HEK293 (cell line): ENCODE data around the gene AK3.

ENCODE experiments used
- BCL11A ChIP-seq: fragments of 450-650 bp; formaldehyde crosslinking; IDR thresholded peaks from 2 replicates; pipeline ENCODE4 v1.5.1; 2016; ENCODE audit warnings: low read depth, missing biosample characterization, missing genetic modification characterization
- CTCF ChIP-seq: fragments of 450-650 bp; formaldehyde crosslinking; IDR thresholded peaks from 2 replicates; pipeline ENCODE4 v1.5.1; 2016; ENCODE audit warnings: missing biosample characterization, missing genetic modification characterization
- ELK4 ChIP-seq: IDR thresholded peaks from 2 replicates; pipeline ENCODE4 v1.6.1; 2011; ENCODE audit warnings: mild to moderate bottlenecking, low read depth, low read length, borderline replicate concordance
- ZBTB10 ChIP-seq: fragments of 450-650 bp; formaldehyde crosslinking; IDR thresholded peaks from 2 replicates; pipeline ENCODE4 v1.5.1; 2016; ENCODE audit warnings: missing biosample characterization, missing genetic modification characterization
- ZBTB17 ChIP-seq: fragments of 450-650 bp; formaldehyde crosslinking; IDR thresholded peaks from 2 replicates; pipeline ENCODE4 v1.5.1; 2016; ENCODE audit warnings: missing biosample characterization, missing genetic modification characterization
- ZBTB44 ChIP-seq: fragments of 450-650 bp; IDR thresholded peaks from 2 replicates; pipeline ENCODE4 v1.5.1; 2018; ENCODE audit warnings: missing biosample characterization, mild to moderate bottlenecking, missing genetic modification characterization
- ZNF155 ChIP-seq: fragments of 450-650 bp; formaldehyde crosslinking; IDR thresholded peaks from 2 replicates; pipeline ENCODE4 v1.5.1; 2016; ENCODE audit warnings: missing biosample characterization, missing genetic modification characterization
- ZNF174 ChIP-seq: fragments of 450-650 bp; formaldehyde crosslinking; IDR thresholded peaks from 2 replicates; pipeline ENCODE4 v1.5.0; 2017; ENCODE audit warnings: missing biosample characterization, mild to moderate bottlenecking, missing genetic modification characterization
- ZNF274 ChIP-seq, 2 experiments: fragments of 200-500 bp in 1 of 2; fragments of 450-650 bp in 1 of 2; sonication (Bioruptor generic) in 1 of 2; formaldehyde crosslinking in 1 of 2; IDR thresholded peaks; 2 replicates each; pipeline versions ENCODE4 v1.5.1 to v1.6.1; 2014 to 2016; ENCODE audit warnings: borderline replicate concordance in 1 of 2, inconsistent platforms in 1 of 2, low read length in 1 of 2, missing biosample characterization in 1 of 2, missing genetic modification characterization in 1 of 2
- ZNF280C ChIP-seq: fragments of 450-650 bp; formaldehyde crosslinking; IDR thresholded peaks from 2 replicates; pipeline ENCODE4 v1.5.1; 2016; ENCODE audit warnings: missing biosample characterization, missing genetic modification characterization
- ZNF555 ChIP-seq: fragments of 450-650 bp; formaldehyde crosslinking; conservative IDR thresholded peaks from 2 replicates; pipeline ENCODE4 v1.5.1; 2017; ENCODE audit warnings: missing biosample characterization, mild to moderate bottlenecking, missing genetic modification characterization, inconsistent platforms
- ZNF660 ChIP-seq: fragments of 450-650 bp; IDR thresholded peaks from 2 replicates; pipeline ENCODE4 v1.5.1; 2018; ENCODE audit warnings: missing biosample characterization, mild to moderate bottlenecking, missing genetic modification characterization
- ZNF747 ChIP-seq: fragments of 450-650 bp; formaldehyde crosslinking; IDR thresholded peaks from 2 replicates; pipeline ENCODE4 v1.5.1; 2016; ENCODE audit warnings: missing biosample characterization, missing genetic modification characterization
- ZNF792 ChIP-seq: fragments of 450-650 bp; formaldehyde crosslinking; IDR thresholded peaks from 2 replicates; pipeline ENCODE4 v1.5.1; 2016; ENCODE audit warnings: missing biosample characterization, missing genetic modification characterization

- TF ChIP-seq CTCF (tag by site-specific recombination): no peak
- TF ChIP-seq ZBTB10 (tag by site-specific recombination): no peak
- TF ChIP-seq BCL11A (tag by site-specific recombination): no peak
- TF ChIP-seq ZNF155 (tag by site-specific recombination): no peak
- TF ChIP-seq ZNF274 (IDR thresholded peaks at IDR 0.05; ENCODE audit: low read length): no peak
- TF ChIP-seq ZNF274 (tag by site-specific recombination; IDR thresholded peaks at IDR 0.05; ENCODE audit: borderline replicate concordance): no peak
- TF ChIP-seq ELK4: no peak
- no peak for TF ChIP-seq ZNF747
- no peak for TF ChIP-seq ZNF792
- no peak for TF ChIP-seq ZNF660 (tag by site-specific recombination)
- TF ChIP-seq ZBTB17: no peak
- TF ChIP-seq ZBTB44 (tag by site-specific recombination): no peak
- no peak for TF ChIP-seq ZNF280C (tag by site-specific recombination)
- TF ChIP-seq ZNF555 (tag by site-specific recombination): no peak
- TF ChIP-seq ZNF174 (tag by site-specific recombination): no peak
Measured at GRCh38 chr9:4740388-4740637, 689 bp downstream of the AK3 start.
